ENCODE data around the gene TMEM79.

DNA sequence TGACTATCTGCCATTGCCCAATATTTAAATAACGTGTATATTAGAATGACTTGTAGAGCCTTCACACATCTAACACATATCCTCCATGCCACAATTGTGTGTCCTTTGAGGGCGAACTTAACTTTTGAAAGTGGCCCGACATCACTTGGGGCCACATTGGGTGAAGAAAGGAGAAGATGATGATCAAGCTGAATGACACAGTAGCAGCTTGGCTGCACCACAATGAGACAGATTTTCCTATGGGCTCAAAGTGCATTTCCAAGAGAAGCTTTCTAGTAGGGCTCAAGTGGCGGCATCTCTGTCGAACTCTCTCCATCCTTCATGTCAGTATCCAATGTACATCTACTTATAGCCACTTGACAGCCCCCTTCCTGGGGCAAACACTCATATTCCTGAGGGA, 45.9 kb upstream of the TMEM79 start:
- TF ChIP-seq, protein P1, sequence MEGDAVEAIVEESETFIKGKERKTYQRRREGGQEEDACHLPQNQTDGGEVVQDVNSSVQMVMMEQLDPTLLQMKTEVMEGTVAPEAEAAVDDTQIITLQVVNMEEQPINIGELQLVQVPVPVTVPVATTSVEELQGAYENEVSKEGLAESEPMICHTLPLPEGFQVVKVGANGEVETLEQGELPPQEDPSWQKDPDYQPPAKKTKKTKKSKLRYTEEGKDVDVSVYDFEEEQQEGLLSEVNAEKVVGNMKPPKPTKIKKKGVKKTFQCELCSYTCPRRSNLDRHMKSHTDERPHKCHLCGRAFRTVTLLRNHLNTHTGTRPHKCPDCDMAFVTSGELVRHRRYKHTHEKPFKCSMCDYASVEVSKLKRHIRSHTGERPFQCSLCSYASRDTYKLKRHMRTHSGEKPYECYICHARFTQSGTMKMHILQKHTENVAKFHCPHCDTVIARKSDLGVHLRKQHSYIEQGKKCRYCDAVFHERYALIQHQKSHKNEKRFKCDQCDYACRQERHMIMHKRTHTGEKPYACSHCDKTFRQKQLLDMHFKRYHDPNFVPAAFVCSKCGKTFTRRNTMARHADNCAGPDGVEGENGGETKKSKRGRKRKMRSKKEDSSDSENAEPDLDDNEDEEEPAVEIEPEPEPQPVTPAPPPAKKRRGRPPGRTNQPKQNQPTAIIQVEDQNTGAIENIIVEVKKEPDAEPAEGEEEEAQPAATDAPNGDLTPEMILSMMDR (IDR thresholded peaks at IDR 0.05), result no peak
- TF ChIP-seq POLR2A (IDR thresholded peaks at IDR 0.05), result no peak

Measured in testis (tissue), 2 donors.